ENCODE measurements around the gene AP2B1. TPM values are rescaled to one million over a fixed set of nuclear protein-coding genes. Genes with fewer than 3 reads are reported as not detected.

The AP2B1 gene
- total RNA-seq, 4 donors from 2014 or later: 9.7 to 99.4 (median 37.4) TPM

GRCh38 chr17:35664685-35665084 lies 77.6 kb downstream of the AP2B1 start:
- H3K9me3 ChIP-seq: no peaks in the 10 kb centered on the region
- intact Hi-C loops (cut with DNase I): no loop called here
- H3K27ac ChIP-seq: no peak overlapping the region
- no peaks in the 10 kb centered on the region for H3K4me1 ChIP-seq
- no peak for DNase-seq
- H3K36me3 ChIP-seq: peaks cover 0 to 45% (median 3%) of the 10 kb centered on the region in 3 donors
- H3K4me3 ChIP-seq: no peak overlapping the region
- TF ChIP-seq POLR2A (IDR thresholded peaks at IDR 0.05): no peak
- TF ChIP-seq, protein P1, sequence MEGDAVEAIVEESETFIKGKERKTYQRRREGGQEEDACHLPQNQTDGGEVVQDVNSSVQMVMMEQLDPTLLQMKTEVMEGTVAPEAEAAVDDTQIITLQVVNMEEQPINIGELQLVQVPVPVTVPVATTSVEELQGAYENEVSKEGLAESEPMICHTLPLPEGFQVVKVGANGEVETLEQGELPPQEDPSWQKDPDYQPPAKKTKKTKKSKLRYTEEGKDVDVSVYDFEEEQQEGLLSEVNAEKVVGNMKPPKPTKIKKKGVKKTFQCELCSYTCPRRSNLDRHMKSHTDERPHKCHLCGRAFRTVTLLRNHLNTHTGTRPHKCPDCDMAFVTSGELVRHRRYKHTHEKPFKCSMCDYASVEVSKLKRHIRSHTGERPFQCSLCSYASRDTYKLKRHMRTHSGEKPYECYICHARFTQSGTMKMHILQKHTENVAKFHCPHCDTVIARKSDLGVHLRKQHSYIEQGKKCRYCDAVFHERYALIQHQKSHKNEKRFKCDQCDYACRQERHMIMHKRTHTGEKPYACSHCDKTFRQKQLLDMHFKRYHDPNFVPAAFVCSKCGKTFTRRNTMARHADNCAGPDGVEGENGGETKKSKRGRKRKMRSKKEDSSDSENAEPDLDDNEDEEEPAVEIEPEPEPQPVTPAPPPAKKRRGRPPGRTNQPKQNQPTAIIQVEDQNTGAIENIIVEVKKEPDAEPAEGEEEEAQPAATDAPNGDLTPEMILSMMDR (IDR thresholded peaks at IDR 0.05): no peak
- no peaks in the 10 kb centered on the region for H3K27me3 ChIP-seq
- whole genome bisulfite sequencing, 2 donors: 92 to 94% methylated on average over 5 of the region's 5 CpGs

GRCh38 chr17:35665662-35666061 lies 78.5 kb downstream of the AP2B1 start:
- no peak overlapping the region for H3K27ac ChIP-seq
- 97 to 98% methylated on average over 2 of the region's 2 CpGs for WGBS, 2 donors
- H3K4me3 ChIP-seq: no peak overlapping the region
- intact Hi-C loops (cut with DNase I): no loop called here
- H3K4me1 ChIP-seq: no peaks in the 10 kb centered on the region
- H3K9me3 ChIP-seq: no peaks in the 10 kb centered on the region
- H3K27me3 ChIP-seq: no peaks in the 10 kb centered on the region
- DNase-seq: no peak
- TF ChIP-seq, protein P1 (IDR thresholded peaks at IDR 0.05): no peak
- no peak for TF ChIP-seq POLR2A (IDR thresholded peaks at IDR 0.05)
- H3K36me3 ChIP-seq: peaks cover 0 to 42% (median 0%) of the 10 kb centered on the region in 3 donors

DNA sequence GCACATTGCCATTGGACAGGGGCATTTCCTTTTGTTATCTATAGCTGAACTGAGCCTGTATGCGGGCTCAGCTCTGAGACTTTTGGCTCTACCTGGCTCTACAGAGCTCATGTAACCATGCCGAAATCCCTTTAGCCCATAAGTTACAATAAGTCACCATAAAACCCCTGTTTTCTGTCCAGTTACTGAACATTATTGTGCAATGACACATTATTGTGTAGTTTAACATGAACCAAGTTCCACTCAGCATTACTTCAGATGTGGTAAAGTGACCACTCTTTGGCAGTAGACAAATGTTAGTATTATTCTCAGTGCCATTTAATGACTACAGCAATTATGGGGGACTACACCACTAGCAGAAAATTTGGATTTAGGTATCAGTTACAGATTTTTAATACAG lies 78.9 kb downstream of the AP2B1 start:
- Histone ChIP-seq H3K36me3 (peaks cover 0 to 42% (median under 1%) of the 10 kb centered on the region in 3 donors), H3K4me3 (no peak overlapping the region), H3K9me3 (no peaks in the 10 kb centered on the region), H3K27ac (no peak overlapping the region), H3K27me3 (no peaks in the 10 kb centered on the region), H3K4me1 (no peaks in the 10 kb centered on the region)
- TF ChIP-seq, protein P1 (IDR thresholded peaks at IDR 0.05): no peak
- no peak for TF ChIP-seq POLR2A (IDR thresholded peaks at IDR 0.05)
- intact Hi-C loops (cut with DNase I): no loop called here
- WGBS, 2 donors: 41 to 45% methylated on average over 2 of the region's 2 CpGs
- DNase-seq: no peak

GRCh38 chr17:35666967-35667532 lies 79.9 kb downstream of the AP2B1 start:
- H3K27ac ChIP-seq: no peak overlapping the region
- WGBS, 2 donors: 90 to 98% methylated on average over 2 of the region's 2 CpGs
- no peaks in the 10 kb centered on the region for H3K9me3 ChIP-seq
- H3K4me3 ChIP-seq: no peak overlapping the region
- H3K36me3 ChIP-seq: peaks cover 0 to 46% (median 3%) of the 10 kb centered on the region in 3 donors
- H3K27me3 ChIP-seq: no peaks in the 10 kb centered on the region
- no peak for DNase-seq
- intact Hi-C loops (cut with DNase I): no loop called here
- TF ChIP-seq POLR2A (IDR thresholded peaks at IDR 0.05): no peak
- TF ChIP-seq, protein P1 (IDR thresholded peaks at IDR 0.05): no peak
- H3K4me1 ChIP-seq: no peaks in the 10 kb centered on the region

- peaks cover 0 to 47% (median 3%) of the 10 kb centered on the region in 3 donors for H3K36me3 ChIP-seq
- TF ChIP-seq, protein P1 (IDR thresholded peaks at IDR 0.05): no peak
- no peak for TF ChIP-seq POLR2A (IDR thresholded peaks at IDR 0.05)
- H3K27ac ChIP-seq: no peak overlapping the region
- 78 to 79% methylated on average over 4 of the region's 4 CpGs for WGBS, 2 donors
- intact Hi-C loops (cut with DNase I): no loop called here
- H3K4me3 ChIP-seq: no peak overlapping the region
- DNase-seq: no peak
- H3K27me3 ChIP-seq: no peaks in the 10 kb centered on the region
- H3K9me3 ChIP-seq: no peaks in the 10 kb centered on the region
- no peaks in the 10 kb centered on the region for H3K4me1 ChIP-seq
These were observed 81.7 kb downstream of the AP2B1 start for GRCh38 chr17:35668802-35669201.

All from esophagus squamous epithelium (tissue), 5 donors.